Epidermal melanocyte (primary cell): Measurements from ENCODE around the gene OLFM3.

Source experiments
- DNase-seq: peaks from one replicate; pipeline ENCODE4 v3.0.0; 2011; ENCODE audit warnings: low spot score; ENCODE audit not compliant: insufficient read length

OLFM3 gene

DNA sequence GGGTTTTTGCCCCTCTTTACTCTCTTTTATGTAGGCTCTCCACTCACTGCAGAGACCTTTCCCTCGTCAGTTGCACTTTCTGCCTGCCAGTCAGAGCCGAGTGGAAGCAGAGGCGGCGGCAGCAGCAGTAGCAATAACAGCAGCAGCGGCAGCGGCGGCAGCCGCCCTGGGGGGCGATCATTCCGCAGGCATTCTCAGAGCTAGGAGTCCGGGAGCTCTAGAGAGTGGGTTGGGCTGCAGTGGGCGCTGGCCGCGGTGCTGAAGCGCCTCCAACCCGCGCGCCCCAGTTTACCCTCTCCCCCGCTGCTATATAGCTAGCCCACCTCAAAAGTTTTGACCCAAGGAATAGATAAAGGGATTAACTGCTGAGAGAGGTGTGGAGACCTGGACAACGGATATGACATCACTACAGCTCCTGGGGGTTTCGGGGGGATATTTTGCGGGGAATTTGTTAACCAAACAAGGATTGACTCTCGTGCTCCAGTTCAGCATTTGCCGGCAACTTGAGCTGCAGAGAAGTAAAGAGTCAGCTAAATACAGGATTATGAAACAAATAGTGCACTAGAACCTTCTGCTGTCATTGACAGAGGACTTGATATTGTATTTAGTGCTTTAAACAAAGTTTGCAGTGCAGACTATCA lies at the start of gene OLFM3:
Gene OLFM3, minus strand, starts transcription at position 102 of the 641 bp plus-strand sequence.
- DNase-seq: peak; percentile 18

DNA sequence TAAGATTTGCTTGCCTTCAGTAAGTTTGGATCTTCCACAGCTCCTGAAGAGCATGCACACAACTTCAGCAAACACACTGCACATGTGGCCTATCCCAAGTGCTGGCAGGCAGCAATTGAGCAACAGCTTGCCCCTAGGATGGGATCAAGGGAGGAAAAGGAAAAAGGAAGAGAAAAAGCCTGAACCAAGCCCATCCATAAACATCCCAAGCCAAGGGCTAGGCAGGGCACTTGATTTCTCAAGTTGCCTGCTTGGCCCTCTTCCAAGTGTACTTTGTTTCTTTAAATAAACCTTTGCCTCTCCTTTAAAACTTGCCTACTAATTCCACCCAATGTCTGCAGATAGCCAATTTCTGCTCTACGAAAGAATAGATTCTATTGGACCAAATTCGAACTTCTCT lies 49.0 kb upstream of the OLFM3 start:
- DNase-seq: no peak

DNA sequence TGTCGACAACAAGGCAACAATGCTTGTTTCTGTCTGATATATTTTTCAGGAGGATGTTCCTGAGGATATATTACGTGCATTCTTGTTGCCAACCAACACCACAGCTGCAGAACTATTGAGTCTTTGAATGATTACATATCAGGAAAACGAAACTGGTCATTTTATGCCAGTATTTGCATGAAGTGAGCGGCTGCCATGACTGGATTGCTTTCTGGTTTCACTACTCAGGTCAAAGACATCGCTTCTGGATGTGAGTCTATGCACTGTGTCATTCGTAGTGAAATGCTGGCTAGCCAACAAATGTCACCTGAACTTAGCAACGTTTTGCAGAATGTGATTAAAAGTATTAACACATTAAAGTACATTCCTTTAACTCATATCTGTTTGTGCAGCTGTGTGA lies 35.8 kb upstream of the OLFM3 start:
- no peak for DNase-seq

DNA sequence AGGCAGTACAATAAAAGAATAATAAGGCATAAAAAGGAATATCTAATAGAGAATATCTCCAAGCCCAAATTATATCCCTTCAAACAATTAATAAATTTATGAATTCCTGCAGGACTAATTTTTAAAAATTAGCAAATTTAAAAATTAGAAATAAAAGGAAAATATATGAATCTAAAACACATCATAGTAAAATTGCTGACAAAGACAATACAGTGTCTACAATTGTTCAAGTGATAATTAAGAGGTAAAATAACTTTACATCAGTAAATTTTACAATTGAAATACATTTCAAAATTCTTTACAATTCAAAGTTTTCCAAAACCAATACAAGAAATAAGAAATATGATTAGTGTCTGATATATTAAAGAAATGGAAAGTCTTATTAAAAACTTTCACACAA lies 22.8 kb upstream of the OLFM3 start:
- no peak for DNase-seq

DNA sequence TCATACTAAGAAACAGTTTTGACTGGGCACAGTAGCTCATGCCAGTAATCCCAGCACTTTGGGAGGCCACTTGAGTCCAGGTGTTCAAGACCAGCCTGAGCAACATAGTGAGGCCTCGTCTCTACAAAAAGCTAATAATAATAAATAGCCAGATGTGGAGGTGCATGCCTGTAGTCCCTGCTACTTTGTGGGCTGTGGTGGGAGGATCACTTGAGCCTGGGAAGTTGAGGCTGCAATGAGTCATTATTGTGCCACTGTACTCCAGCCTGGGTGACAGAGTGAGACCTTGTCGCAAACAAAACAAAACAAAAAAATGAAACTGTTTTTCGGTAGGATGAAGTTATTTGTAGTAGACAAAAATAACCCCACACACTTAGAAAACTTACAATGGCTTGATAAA lies 19.0 kb upstream of the OLFM3 start:
- no peak for DNase-seq

DNA sequence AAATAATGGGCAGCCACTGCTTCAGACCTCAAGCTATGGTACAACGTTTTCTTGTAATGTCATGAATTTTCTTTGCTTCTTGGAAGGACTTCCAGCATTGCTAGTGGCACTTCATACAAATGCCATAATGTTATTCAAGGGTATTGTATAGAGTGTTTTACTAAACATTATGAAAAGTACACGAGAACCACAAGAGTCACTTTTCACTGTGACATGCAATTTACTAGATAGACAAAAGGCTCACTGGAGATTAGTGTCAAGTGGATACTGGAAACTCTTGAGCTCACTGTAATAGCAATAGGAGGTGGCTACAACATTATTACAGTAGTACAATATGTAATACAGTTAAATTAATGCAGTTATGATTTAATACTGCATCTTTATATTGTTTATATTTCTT lies 5.3 kb upstream of the OLFM3 start:
- no peak for DNase-seq

DNA sequence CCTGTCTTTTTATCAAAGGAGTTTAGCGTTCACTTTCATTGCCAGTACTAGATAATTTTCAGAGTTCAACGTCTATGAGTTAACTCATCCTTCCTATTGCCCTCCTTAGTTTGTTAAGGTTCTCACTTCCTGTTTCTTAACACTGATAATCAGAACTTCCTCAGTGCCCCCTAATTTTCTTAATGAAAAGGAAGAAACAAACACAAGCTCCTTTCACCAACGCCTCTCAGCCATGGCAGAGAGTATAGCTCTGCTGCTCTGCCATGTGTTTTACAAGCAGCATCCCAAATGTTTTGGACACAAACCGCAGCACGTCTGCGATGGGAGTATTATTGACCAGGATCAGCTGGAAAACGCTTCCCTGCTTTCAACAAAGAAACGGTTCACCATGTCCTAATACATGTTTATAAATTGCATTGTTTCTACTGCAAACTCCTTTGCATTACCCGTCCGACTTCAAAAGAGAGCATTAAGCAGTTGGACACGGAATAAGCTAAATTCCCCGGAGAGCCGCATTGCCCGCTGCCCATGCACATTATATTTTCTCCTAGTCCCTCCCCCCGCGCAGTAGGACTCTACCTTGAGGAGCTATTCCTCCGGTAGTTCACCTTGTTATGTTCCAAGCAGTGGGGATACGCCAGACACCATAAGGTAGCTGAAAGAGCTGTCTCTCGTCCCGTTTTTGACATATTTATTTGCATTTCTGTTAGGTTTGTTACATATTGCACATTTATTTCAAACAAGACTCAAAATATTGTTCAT lies 561 bp downstream of the OLFM3 start:
- DNase-seq: no peak

DNA sequence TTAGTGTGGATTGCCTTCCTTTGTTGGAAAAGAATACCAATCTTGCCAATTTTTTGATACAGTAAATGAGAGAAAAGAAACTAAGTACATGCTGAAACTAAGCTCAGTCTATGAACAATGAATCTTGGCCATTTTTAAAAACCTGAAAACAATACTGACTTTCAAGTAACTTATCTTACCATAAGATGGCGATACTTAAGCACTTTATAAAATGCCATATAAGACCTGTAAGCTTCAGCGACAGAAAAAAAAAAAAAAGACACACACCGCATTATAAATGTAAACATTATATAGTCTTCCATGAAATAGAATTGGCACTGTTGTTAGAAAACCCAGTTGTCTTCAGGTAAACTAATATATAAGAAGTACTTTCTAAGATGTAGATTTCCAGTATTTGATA lies 3.0 kb downstream of the OLFM3 start:
- no peak for DNase-seq

DNA sequence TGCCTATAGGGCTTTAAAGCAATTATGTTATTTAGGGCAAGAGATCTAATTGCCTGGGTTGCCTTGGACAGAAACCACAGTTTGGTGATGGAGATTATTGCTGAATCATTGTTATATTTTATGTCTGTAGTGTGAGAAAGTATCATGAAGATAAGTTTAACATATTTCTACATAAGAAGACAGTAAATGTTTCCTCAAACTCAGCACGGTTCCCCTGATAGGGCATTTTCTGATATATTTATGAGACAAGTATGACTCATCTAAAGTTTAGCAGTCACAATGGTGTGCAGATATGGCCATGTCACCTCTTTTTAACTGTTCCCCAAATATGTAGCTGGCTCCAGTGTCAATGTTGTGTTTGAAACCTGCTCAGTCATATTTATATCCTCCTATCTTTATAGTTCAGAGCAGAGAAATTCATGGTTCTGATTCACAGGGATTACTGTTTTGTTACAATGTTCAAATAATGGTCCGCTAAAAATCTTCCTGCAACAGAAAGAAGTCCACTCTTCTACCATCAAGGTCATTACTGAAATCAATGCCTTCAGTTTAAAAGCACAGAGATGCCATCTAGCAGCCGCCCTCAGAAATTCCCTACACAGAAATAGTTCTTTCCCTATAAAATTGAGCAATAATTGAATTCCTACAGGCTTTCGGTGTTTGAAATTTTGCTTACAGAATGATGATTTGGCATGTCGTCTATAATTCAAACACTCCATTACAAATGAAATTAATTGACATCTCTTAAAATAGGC lies 3.7 kb downstream of the OLFM3 start:
- no peak for DNase-seq

DNA sequence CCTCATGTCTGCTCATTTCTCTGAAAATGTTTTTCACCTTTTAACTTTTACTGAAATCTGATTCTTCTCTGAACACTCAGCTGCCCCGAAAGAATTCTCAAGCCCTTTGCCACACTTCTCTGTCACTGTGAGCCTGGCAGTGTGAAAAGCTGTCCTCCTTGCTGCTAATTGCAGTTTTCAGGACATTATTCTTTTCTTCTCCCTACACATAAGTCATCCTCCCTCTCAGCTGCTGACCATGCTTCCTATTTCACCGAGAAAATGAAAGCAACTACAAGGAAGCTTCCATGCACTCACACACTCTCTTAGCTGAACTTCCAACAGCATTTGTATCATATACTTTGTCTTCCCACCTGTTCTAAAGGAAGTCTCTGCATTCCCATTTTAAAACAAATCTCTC lies 15.8 kb downstream of the OLFM3 start:
- no peak for DNase-seq

DNA sequence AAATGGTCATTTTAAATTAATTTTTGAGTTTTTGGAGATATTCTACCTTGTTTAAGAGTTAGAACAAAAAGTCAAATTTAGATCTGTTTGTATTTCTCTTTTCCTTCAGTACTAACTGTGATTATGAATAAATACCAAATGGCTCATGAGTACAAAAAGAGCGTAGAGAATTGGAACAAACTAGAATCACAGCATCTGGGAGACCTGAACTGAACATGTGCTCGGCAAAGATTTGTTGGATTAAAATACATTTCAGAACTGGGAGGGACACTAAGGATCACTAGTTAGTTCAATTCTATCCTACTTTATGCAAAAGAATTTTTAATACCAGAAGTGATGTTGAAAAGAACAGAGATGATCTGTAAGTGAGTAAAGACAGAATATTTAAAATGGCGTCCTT lies 19.5 kb downstream of the OLFM3 start:
- no peak for DNase-seq

DNA sequence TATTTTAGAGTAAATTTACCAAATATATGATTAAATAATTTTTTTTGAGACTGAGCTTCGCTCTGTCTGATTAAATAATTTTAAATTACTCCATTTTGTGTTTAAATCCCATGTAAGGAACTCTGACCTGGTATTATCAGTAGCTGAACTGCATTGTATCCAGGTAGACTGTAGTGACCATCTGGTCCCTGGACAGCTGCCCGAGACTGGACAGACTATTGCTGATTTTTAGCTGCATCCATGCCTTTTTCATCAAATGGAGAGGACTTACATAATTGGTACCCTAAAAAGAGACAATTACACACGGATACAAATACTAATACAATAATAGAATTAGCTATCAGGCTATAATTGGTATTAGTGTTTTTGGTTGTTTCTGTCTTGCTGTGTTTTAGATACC lies 20.6 kb downstream of the OLFM3 start:
- no peak for DNase-seq

DNA sequence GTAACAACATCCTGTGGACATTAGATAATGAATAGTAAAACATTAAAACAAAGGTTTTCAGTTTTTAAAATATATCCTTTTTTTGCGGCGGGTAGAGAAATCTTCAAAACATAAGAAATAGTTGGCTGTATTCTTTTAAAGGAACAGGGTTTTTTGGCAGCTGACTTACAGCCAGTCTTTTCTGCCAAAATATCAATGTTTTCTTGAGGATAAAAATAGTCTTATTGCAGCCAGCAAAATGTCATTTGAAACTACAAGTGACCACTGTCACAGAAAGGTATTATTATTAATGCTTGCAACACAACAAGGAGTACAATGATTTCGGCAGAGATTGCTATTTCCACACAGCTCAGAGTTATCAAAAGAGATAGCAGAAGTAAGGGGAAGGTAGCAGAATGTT lies 21.4 kb downstream of the OLFM3 start:
- DNase-seq: no peak

DNA sequence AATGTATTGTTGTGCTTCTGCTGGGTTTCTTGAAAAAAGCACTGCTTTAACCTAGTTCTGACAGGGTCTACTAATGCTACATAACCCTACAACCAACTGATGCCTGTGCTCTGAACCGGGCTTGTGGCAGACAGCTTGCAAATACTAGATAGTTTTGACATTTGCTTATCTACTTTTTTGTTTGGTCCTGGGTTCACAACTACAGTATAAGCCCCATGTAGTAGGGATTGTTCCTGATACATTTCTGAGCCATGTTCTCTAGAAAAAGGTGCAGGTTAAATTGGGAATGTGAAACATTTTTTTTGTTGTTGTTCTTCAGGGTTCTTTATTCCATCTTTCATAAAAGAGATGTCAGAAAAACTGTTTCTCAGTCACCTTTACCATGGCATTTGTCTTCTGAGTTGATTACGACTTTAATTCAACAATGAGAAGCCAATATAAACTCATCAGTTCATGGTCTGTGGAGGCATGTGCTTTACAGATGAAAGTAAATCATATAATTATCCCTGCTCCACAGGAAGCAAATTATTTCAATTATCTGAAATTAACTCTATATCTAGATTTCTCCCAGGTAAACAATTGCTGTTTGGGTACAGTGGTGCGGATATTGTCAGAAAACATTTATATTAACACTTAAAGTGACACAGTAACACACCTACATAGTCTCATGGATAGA lies 22.0 kb downstream of the OLFM3 start:
- DNase-seq: no peak

DNA sequence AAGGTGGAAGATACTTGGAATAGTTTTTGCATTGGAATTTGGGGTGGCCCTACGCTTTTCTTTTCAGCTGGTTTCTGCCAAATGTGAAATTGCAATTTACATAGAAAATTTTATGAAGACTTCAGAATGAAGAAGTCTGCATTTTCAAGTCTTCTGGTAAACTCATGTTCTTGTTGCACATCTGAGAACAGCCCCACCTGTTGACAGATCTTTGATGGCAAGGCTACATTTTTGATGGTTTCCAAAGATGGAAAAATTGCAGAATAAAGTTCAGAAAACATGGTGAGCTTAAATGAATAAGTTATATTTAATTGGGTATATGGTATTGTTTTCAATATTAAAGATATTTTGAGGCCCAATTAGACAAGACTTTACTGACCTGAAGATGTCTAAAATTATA lies 25.4 kb downstream of the OLFM3 start:
- DNase-seq: no peak

DNA sequence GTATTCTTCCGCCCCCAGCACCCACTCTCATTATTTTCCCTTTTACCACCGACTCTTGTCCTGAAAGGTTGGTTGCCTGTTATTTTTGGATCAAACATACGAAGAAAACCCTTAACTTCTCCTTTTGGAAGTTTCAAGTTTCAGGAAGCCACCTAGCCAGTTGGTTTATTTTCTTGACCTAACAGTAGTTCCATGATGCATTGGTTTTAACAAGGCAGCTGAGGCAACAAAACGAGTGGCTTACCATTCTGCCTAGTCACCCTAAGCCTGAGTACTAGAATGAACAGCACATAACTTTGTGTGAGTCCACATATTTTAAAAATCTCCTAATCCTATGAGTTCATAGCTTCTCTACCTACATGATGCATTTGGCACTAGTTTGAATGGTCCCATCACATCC lies 28.9 kb downstream of the OLFM3 start:
- no peak for DNase-seq

DNA sequence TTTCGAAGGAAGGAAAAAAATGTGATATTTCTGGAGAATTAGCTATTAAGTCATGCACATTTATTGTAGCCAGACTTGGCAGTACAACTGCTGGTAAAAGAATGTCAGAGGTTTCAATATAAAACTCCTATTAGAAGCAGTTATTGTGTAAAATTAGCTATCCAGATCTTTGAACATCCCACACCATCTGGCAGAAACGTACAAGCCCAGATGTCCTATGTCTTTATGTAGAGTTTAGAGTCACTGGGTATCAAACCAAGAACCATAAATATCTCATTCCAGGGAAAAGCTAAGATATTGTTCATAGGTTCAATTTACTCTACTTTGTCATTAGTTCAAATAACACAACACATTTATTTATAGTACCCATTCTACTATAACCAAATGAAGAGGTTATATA lies 31.4 kb downstream of the OLFM3 start:
- DNase-seq: no peak

DNA sequence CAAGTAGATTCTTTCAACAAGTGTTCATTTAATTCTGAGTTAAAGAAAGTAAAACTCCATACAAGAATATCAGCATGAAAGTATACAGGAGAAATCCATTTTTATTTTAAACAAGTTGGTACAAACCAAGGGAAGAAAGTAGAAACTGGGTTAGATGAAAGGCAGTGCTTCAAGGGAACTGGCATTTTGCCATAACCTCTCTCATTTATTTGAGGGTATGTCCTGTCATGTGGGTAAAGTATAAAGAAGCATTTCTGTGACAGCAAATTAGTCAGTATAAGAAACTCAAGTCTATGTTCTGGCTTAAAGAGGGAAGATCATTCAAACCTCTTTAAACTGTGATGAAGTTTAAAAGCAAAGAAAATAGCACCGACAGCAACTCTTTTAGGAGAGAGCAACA lies 32.0 kb downstream of the OLFM3 start:
- DNase-seq: no peak

DNA sequence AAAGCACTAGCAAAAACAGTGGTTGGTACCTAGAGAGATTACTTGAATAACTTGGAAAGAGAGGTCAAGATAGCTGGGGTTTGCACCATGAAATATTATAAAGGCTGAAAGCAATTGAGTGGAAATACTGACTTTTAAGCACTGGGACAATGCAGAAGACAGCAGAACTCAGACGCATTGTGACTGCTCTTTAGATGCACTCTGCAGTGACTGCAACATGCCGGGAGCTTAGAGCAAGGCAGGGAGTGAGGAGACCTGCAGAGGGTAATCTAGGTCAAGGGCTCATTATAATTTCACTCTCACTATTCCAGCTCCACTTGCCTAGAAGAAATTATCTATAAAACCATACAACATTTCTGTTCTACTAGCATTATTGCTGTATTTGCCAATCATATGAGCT lies 36.6 kb downstream of the OLFM3 start:
- DNase-seq: no peak

DNA sequence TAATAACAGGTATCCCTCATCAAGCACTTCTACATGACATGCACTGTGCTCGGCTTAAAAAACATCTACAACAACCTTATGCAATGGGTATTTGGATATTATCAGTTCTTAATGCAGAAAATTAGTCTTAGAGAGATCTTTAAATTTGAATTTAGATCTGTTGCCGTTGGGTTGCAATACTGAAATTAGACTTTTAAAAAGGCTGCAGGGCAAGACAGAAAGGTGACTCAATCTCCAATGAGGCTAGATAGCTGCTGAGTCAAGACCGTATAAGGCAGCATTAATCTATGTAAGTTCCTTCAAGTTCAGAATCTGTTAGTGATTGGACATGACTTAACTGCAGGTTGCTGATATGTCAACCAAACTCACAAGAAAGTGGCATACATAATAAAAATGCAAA lies 37.3 kb downstream of the OLFM3 start:
- DNase-seq: no peak

DNA sequence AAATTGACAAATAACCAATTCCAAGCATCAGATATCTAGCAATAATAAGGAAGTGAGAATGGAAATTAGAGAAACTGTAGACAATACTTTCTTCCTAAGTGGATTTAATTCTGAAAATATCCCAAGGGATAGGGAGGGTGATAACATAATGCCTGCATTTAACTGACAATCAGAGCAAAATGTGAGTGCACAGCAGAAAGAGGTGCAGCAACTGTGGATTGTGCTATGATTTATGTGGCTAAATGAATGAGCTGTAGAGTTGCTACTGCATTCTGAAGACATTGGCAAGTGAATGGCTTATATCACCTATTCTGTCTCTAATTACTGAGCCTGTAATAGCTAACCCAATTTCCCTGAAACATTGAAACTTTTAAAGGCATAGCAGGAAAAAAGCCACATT lies 39.0 kb downstream of the OLFM3 start:
- no peak for DNase-seq

DNA sequence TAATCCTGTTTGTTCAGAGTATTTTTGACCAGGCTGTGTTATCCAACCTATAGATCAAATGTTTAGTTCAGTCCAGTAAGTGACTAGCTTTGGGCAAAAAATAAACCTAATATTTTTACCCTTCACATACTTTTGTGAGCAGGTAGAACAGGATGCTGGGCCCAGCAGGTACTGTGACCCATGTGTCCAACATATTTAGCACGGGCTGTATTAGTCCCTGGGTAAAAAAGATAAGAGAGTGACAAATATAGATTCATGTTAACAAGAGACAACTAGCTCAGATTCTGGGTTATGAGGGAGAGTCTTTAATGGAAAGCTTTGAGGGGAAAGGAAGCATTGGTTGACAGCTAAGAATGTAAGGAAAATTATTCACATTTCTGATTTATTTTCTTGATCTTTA lies 43.1 kb downstream of the OLFM3 start:
- no peak for DNase-seq
